Epidermal melanocyte (primary cell): Measurements from ENCODE around the gene ZNF76.

Experiments used
- DNase-seq: peaks from one replicate; pipeline ENCODE4 v3.0.0; 2011; ENCODE audit warnings: low spot score; ENCODE audit not compliant: insufficient read length

The ZNF76 gene

GRCh38 chr6:35236223-35236622 lies 23.3 kb upstream of the ZNF76 start:
- DNase-seq = no peak

- no peak for DNase-seq
These were observed 22.1 kb upstream of the ZNF76 start for GRCh38 chr6:35237476-35237875.

GRCh38 chr6:35238843-35239289 lies 20.7 kb upstream of the ZNF76 start:
- DNase-seq = no peak

- no peak for DNase-seq
These were observed 20.0 kb upstream of the ZNF76 start for GRCh38 chr6:35239581-35239980.

GRCh38 chr6:35240838-35241801 lies 18.4 kb upstream of the ZNF76 start:
- peak; percentile 76 for DNase-seq

GRCh38 chr6:35242486-35242885 lies 17.0 kb upstream of the ZNF76 start:
- no peak for DNase-seq

GRCh38 chr6:35242906-35243305 lies 16.6 kb upstream of the ZNF76 start:
- no peak for DNase-seq

- no peak for DNase-seq
These were observed 16.1 kb upstream of the ZNF76 start for GRCh38 chr6:35243386-35243958.

- DNase-seq = no peak
These were observed 15.0 kb upstream of the ZNF76 start for GRCh38 chr6:35244551-35244950.

- no peak for DNase-seq
These were observed 11.8 kb upstream of the ZNF76 start for GRCh38 chr6:35247642-35248231.

- no peak for DNase-seq
These were observed 11.2 kb upstream of the ZNF76 start for GRCh38 chr6:35248300-35248699.

GRCh38 chr6:35248965-35249364 lies 10.6 kb upstream of the ZNF76 start:
- no peak for DNase-seq

- no peak for DNase-seq
These were observed 7.6 kb upstream of the ZNF76 start for GRCh38 chr6:35251949-35252348.

- no peak for DNase-seq
These were observed 6.3 kb upstream of the ZNF76 start for GRCh38 chr6:35253249-35253648.

- DNase-seq = no peak
These were observed 1.2 kb upstream of the ZNF76 start for GRCh38 chr6:35258336-35258735.

- DNase-seq = no peak
These were observed 709 bp upstream of the ZNF76 start for GRCh38 chr6:35258858-35259193.

GRCh38 chr6:35259948-35260590 lies 534 bp downstream of the ZNF76 start:
- peak; percentile 35 for DNase-seq

GRCh38 chr6:35260591-35261570 lies 1.3 kb downstream of the ZNF76 start:
- DNase-seq = no peak

GRCh38 chr6:35262596-35262995 lies 3.1 kb downstream of the ZNF76 start:
- no peak for DNase-seq

GRCh38 chr6:35264550-35265274 lies 5.2 kb downstream of the ZNF76 start:
- no peak for DNase-seq
